Esophagus squamous epithelium (tissue), 4 donors: Measurements from ENCODE around the gene PLOD1.

Experiments
- CTCF ChIP-seq, 6 experiments: fragments of 450-650 bp in 4 of 6; fragments of 200-600 bp in 2 of 6; sonication (generic) in 2 of 6; IDR thresholded peaks; one replicate each; pipeline ENCODE4 v1.5.1; 2016 to 2019; ENCODE audit warnings: antibody characterized with exemption in 6 of 6, mild to moderate bottlenecking in 4 of 6, moderate library complexity in 4 of 6
- POLR2A ChIP-seq, 4 donors: fragments of 450-650 bp; IDR thresholded peaks; one replicate each; pipeline ENCODE4 v1.6.1; 2017; ENCODE audit warnings: antibody characterized with exemption in 4 of 4, mild to moderate bottlenecking in 4 of 4, moderate library complexity in 3 of 4

- TF ChIP-seq CTCF (IDR thresholded peaks at IDR 0.05) (peak in 4 of 6 experiments; percentile 32 to 55 (median 48)), POLR2A (IDR thresholded peaks at IDR 0.05) (no peak)
These were observed 47.5 kb downstream of the PLOD1 start for GRCh38 chr1:11982010-11982392.
